Dermis blood vessel endothelial cell (primary cell): Measurements from ENCODE around the gene EDIL3. TPM values are rescaled to one million over a fixed set of nuclear protein-coding genes. Genes with fewer than 3 reads are reported as not detected.
"Not testable (repeated sequence)": the region's sequence is repeated elsewhere in the genome, so short reads cannot be mapped to it uniquely, and the experiment has no call there.

Experiments used
- DNase-seq: peaks from one replicate; pipeline ENCODE4 v3.0.0; 2010
- total RNA-seq: library from RNA; depleted of rRNA; stranded (reverse); fragments of >200 nt; gene quantifications from 2 replicates; pipeline ENCODE4 v1.2.3, GENCODE V29; 2014

Gene EDIL3
- total RNA-seq, 1 donor from 2014 or later = 1.5 TPM

- no peak for DNase-seq
These were observed 5.7 kb downstream of the EDIL3 start for GRCh38 chr5:84378961-84379360.

- DNase-seq = no peak
These were observed 6.3 kb downstream of the EDIL3 start for GRCh38 chr5:84378420-84378819.

- no peak for DNase-seq
These were observed 8.3 kb downstream of the EDIL3 start for GRCh38 chr5:84376346-84376745.

GRCh38 chr5:84374568-84374967 lies 10.1 kb downstream of the EDIL3 start:
- no peak for DNase-seq

- DNase-seq = no peak
These were observed 11.2 kb downstream of the EDIL3 start for GRCh38 chr5:84373506-84373905.

- DNase-seq = peak; percentile 19
These were observed 12.5 kb downstream of the EDIL3 start for GRCh38 chr5:84372066-84372695.

- DNase-seq = no peak
These were observed 14.5 kb downstream of the EDIL3 start for GRCh38 chr5:84370176-84370575.

- DNase-seq = peak; percentile 1
These were observed 20.6 kb downstream of the EDIL3 start for GRCh38 chr5:84364043-84364442.

- DNase-seq = peak; percentile 11
These were observed 22.5 kb downstream of the EDIL3 start for GRCh38 chr5:84362061-84362720.

GRCh38 chr5:84361572-84361971 lies 23.1 kb downstream of the EDIL3 start:
- no peak for DNase-seq

GRCh38 chr5:84360056-84360455 lies 24.6 kb downstream of the EDIL3 start:
- no peak for DNase-seq

GRCh38 chr5:84354101-84354500 lies 30.6 kb downstream of the EDIL3 start:
- no peak for DNase-seq

GRCh38 chr5:84344788-84345187 lies 39.9 kb downstream of the EDIL3 start:
- DNase-seq = no peak

GRCh38 chr5:84343171-84343570 lies 41.5 kb downstream of the EDIL3 start:
- peak; percentile 10 for DNase-seq

- DNase-seq = no peak
These were observed 52.6 kb downstream of the EDIL3 start for GRCh38 chr5:84332106-84332505.

GRCh38 chr5:84327591-84327990 lies 57.1 kb downstream of the EDIL3 start:
- no peak for DNase-seq

- DNase-seq = no peak
These were observed 62.0 kb downstream of the EDIL3 start for GRCh38 chr5:84322646-84323045.

GRCh38 chr5:84317826-84318225 lies 66.9 kb downstream of the EDIL3 start:
- DNase-seq = not testable (repeated sequence)

GRCh38 chr5:84312280-84312679 lies 72.4 kb downstream of the EDIL3 start:
- not testable (repeated sequence) for DNase-seq

- not testable (repeated sequence) for DNase-seq
These were observed 74.8 kb downstream of the EDIL3 start for GRCh38 chr5:84309850-84310249.

GRCh38 chr5:84306601-84307000 lies 78.1 kb downstream of the EDIL3 start:
- DNase-seq = peak; percentile 71

- DNase-seq = peak; percentile 31
These were observed 80.1 kb downstream of the EDIL3 start for GRCh38 chr5:84304599-84304998.

- DNase-seq = no peak
These were observed 81.4 kb downstream of the EDIL3 start for GRCh38 chr5:84303315-84303714.

- peak; percentile 43 for DNase-seq
These were observed 83.1 kb downstream of the EDIL3 start for GRCh38 chr5:84301535-84301934.

- DNase-seq = no peak
These were observed 84.7 kb downstream of the EDIL3 start for GRCh38 chr5:84299959-84300358.
